TTC549 (cell line): ENCODE measurements around the gene MR1.
A peak's percentile ranks its signal among the peaks of the same experiment; 100 is the strongest.

ENCODE experiments used
- FAIRE-seq: peaks from 2 replicates; lab custom pipeline; 2012; peaks lifted over from hg19 to GRCh38; lab: Jason Lieb, UNC

The MR1 gene

DNA sequence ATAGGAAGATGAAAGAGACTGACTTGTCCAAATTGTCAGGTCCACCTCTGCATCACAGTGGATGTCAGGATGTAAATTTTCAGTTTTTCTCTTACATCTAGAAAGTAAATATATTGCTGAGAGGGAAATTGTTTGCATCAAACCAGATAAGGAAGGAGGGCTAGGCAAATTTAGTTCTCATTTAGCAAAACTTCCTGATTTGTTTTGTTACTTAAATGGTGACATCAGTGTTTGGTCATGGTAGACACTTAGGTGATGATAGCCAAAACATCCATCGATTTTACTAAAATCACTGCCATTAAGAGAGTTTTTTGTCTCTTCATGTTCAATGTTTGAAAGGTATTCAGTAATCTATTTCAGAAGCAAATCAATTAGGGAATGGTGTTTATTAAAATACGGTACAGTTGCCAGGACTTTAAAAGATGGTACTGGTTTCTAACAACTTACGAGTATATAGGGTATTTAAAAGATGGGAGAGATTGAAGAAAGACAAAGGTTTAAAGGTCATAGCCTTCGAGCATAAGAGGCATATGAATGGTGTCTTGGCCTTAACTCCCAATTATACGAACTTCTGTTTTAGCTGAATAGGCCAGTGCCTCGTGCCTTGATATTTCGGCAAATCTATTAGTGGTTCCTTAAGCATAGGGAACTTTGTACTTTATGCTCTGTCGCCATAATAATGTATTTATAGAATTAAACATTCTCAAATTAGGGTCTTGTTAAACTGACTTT lies 57.7 kb downstream of the MR1 start:
- no peak for FAIRE-seq

DNA sequence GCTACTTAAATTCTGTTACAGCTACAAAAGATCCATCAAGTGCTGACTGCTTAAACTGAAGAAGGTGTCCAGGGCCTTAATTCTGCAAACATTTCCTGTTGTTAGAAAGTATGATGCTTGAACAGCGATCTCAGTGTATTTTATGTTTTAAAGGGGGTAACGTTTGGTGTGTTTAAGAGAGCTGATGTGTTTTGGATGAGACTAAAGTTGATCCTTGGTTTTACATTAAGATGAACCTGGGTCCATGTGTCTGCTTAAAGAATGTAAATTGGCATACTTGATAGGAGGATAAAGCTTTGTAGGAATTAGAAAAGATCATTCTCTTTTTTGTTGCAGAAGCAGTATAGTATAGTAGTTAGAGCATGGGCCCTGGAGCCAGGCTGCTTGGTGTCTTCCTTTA lies 58.3 kb downstream of the MR1 start:
- no peak for FAIRE-seq

DNA sequence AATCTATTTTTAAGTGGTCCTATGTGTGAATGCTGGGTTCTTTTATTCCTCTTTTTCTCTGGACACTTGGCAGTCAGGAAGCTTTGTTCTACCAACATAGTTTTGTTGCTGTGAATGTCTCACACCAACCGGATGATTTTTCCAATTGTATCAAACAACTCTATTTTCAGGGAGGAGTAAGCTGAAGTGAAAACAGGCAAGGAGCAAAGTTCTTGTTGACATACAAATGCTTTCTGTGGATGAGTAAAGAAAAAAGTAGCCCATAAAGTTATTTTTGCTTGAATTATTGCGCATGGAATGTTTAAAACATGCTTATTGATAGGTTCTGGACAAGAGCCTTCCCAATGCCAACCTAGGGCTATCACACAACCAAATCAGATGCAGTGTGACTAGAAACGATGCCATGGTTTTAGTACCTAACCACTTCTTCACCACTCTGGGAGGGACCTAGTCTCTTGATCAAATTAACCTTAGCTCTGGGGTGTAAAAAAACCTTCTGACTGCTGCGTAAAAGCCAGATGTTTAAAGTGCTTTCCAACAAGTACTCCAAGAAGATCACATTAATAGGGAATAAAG lies 59.2 kb downstream of the MR1 start:
- no peak for FAIRE-seq

DNA sequence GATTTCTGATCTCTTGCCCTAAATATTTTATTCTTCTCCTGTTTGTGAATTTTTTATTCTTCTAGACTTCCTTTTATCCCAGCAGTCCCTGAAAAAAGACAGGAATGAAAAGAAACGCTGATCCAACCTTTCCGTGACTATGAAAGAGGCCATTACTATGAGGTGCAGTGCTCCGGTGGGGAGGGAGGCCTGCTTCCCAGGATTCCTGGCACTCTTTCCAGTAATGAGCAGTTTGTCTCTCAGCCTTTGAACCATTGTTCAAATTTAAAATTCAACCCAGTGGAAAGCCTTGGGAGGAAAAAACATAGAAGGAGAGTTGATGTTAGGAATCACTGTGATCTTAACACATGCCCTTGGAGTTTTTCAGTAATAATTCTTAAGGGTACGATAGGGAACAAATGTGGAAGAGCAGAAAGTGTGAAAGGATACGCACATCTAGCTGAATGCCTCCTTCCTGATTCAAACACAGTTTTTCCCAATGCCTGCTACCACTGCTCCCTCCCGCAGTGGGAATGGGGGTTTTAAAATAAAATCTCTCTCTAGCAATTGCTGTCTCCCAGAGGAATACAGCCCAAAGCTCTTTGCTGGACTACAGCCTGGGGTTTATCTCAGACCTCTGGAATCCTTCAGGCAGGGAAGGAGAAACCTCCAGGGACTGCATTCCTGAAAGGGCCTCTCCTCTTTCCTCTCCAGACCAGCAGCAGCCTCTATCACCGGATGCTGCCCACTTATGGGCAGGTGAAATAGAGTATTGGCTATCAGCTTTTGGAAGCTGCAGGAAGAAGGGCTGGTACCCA lies 60.8 kb downstream of the MR1 start:
- no peak for FAIRE-seq

DNA sequence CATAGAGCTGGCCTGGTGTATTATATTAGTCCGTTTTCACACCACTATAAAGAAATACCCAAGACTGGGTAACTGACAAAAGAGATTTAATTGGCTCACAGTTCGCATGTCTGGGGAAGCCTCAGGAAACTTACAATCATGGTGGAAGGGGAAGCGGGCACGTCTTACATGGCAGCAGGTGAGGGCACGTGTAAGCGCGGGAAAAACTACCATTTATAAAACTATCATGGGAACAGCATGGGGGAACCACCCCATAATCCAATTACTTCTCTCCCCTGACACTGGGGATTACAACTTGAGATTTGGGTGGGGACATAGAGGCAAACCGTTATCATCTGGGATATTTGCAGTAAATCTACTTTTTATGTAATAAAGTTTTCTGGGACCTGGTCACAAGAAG lies 61.5 kb downstream of the MR1 start:
- FAIRE-seq: no peak

DNA sequence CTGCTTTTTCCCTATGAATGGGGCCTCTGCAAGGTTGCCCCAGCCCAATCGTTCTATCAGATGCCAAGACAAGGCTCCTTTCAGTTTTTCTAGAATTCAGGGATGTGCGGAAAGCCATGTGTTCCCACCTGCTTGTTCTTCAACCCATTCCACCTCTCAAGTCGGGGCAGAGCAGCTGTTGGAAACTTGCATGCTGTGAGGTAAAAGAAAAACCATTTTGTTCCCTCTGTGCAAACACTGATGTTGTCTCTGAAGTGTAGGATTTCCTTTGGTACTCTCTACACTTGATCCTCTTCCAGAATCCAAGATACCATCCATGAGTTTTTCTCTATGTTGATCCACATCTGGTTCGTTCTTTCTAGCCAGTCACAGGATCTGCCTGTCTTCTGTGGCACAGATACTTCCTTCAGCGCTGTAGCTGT lies 62.0 kb downstream of the MR1 start:
- peak; percentile 40 for FAIRE-seq

DNA sequence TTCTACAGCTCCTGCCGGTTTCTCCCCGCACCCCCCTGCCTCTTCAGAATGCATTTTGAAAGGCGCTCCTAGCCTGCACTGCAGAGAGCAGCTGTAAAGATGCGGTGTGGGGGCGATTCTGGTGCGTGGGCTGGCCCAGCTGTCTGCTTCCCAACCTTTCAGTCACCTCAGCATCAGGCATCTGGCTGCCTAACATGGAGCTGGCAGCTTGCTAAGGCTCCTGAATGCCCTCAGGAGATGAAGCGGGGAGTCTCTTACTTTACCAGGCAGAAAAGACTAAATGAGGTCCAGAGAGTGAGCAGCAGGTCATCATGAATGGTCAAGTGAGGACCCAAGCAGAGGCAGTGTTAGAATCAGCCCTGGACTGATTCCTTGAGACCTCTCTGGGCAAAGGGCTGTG lies 63.5 kb downstream of the MR1 start:
- FAIRE-seq: no peak

DNA sequence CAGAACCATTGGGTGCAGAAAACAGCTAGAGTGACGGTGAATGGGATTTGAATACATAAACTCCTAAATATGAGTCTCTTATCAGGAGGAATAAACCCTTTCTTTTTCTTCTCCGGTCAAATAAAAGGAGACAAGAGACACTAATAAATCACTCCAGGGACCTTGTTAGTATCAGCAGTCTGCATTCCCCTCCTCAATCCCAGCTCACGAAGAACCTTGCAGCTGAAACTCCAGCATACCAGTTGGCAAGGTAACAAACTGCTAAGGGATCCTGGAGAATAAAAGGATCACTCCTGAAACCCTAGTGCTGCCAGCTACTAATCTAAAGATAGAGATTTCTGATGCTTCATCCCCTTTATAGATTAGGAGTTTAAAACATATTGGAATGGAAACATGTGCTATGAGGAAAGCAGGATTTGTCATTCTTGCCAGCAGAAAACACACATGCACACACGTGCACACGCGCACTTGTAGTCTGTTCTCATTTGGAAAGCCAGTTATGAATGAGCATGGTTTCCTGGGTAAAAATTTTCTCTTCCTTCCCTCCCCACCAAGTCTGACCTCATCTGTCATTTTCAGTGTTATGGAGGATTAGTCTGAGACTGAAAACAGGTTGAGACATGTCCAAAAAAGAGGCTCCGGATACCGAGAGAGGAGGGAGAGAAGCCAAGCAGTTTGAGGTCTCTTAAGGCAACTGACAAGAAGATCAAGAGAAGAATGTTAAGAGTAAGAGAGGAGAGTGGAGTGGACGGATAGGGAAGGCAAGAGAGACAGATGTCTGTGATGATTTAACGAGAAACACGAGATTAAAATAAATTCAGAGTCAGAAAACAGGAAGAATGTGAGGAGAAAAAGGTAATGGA lies 65.6 kb downstream of the MR1 start:
- FAIRE-seq: peak; percentile 95

DNA sequence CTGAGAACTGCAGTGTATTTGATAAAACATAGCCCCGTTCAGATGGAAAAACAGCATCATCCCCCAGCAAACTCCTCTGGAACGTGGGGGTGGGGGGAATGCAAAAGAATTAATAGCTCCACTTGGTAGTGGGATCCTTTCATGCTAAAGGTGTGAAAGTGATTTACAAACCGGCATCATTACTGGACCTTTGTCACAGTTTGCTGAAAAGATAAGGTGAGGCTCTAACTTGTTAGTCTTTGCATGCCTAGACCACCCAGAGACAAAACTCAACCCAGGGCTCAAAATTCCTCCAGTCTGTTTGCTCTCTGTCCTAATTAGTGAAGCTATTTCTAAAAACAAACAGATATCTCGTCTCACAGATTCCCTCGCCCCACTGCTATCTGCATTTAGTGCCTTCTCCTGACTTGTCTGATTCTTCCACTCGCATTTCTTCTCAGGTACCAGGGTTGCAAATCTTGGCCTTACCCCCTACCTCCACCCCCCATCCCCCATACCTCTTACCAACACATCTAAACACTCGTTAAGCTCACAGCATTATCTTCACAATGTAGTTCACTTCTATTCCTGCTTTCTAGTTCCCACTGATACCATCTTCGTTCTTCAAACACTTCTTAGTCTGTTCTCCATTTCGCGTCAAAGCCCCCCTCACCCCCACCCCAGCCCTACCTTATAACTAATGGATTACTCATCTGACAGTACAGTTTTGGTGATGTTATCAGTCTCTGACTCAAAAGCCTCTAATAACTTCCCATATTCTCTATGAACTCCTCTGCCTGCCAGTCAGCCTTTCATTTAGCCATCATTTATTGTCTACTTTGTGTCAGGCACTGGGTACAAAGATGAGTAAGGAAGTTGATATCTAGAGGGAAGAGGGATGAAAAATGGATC lies 66.5 kb downstream of the MR1 start:
- FAIRE-seq: no peak

DNA sequence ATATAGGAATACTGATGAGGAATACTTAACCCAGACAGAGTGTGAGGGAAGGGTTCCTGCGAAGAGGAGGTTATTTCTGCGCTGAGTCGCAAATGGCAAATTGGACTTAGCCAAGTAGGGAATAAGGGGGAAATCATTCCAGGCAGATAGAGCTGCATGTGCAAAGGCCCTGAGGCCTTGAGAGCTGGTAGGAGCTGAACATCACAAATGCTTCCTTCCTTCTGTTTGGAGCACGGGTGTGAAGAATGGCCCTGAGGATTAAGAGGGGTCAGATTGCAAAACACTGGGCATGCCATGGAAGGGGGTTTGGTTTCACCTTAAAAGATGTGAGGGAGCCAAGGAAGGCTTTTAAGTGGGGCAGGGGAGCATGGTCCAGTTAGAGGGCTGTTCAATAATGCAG lies 67.2 kb downstream of the MR1 start:
- no peak for FAIRE-seq

DNA sequence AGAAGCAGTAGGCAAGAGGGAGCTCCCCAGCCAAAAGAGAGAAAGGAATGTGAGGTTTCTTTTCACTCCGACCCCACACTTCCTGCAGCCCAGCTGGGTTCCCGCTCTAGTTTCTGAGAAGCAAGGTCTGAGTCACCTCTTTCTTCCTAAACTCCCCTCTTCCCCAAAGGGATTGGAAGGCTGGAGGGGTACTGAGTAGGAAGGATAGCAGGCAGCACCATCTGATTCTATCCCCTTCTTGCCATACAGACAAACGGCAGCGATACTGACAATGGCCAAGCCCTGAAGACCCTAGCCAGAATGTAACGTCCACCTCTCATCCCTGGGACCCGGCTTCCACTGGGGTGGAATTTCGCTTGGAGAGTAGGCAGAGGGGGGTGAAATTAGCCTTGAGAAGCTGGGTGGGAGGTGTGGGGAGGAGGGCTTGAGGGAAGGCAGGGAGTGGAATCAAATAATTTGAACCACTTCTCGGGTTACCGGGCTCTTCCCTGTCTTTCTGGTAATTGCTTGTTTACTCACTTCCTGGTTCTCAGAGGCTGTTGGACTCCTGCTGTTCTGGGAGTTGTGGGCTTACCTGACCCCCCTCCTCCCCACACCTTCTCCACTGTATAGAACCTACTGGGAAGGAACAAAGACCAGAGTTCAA lies 67.9 kb downstream of the MR1 start:
- FAIRE-seq: no peak

DNA sequence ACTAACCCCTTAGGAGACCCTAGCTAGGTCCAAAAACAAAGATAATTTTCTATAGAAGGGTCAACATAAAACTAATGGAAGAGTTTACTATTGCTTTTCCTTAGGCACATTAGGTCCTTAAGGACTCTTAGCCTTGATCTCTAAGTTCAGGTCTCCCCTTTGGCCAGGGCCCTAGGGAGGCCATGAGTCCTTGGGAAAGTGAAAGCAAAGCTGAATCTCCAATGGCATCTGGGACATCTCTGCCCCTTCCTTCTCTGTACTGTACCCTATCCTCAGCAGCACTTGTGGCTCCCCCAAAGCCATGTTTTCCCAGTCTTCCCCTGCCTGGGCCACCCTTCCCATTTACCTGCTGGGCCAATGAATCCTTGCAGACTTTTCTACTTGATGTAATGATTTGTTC lies 69.1 kb downstream of the MR1 start:
- no peak for FAIRE-seq

DNA sequence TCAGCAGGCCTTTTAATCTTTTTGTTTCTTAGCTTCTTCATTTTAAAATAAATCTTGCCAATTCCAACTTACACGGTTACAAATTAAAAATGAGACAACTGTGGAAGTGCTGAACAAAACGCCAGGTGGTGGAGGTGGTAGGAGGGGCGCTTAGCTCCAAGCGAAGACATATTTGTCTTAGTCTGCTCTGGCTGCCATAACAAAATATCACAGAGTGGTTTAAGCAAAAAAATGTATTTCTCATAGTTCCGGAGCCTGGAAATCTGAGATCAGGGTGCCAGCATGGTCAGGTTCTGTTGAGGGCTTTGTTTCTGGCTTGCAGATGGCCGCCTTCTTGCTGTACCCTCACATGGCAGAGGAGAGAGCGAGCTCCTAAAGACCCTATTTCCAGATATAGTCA lies 69.6 kb downstream of the MR1 start:
- FAIRE-seq: no peak

DNA sequence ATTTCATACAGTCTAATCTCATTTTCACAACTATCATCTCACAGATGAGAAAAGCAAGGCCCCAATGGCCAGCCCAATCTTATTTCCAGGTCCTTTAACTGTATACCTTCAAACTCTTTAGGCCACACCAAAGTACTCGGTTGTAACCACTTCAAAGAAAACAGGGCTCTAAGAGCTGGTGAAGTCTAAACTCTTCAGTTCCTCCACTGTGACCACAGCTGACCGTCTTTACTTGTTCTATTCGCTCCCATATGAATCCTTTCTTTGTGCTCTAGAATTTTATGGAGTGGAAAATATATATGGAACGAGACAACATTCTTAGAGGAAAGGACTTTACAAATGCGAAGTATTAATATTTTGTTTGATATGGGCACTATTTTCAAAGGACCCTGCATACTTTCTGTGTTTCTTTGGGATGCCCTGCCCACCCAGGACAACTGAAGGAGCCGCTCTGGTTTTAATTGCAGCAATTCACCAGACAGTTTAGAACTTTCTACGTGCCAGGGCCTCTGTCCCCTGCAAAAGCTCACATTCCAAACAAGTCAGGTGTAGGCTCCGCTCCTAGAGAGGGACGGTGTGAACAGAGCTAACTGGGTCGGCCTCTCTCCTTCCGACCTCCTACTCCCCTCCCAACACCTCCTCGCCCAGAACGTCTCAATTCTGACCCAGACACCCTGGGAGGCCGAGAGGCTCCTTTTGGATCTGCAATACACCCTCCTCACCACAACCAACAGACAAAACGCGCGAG lies 70.4 kb downstream of the MR1 start:
- peak; percentile 19 for FAIRE-seq

DNA sequence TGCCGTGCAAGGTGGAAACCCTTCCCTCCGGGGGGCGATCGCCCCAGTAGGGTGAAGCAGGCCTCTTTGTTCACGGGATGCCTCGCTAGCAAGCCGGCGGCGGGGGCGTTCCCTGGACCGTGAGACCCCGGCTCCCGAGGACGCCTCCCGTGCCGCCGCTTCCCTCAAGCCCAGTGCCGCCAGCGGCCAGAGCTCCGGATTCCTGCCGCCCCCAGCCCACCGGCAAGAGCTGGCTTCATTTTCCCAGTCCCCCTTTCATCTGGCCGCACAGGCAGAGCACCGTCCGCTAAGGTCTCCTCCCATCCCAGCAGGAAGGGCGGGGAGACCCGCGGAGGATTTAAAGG lies 71.0 kb downstream of the MR1 start:
- no peak for FAIRE-seq

DNA sequence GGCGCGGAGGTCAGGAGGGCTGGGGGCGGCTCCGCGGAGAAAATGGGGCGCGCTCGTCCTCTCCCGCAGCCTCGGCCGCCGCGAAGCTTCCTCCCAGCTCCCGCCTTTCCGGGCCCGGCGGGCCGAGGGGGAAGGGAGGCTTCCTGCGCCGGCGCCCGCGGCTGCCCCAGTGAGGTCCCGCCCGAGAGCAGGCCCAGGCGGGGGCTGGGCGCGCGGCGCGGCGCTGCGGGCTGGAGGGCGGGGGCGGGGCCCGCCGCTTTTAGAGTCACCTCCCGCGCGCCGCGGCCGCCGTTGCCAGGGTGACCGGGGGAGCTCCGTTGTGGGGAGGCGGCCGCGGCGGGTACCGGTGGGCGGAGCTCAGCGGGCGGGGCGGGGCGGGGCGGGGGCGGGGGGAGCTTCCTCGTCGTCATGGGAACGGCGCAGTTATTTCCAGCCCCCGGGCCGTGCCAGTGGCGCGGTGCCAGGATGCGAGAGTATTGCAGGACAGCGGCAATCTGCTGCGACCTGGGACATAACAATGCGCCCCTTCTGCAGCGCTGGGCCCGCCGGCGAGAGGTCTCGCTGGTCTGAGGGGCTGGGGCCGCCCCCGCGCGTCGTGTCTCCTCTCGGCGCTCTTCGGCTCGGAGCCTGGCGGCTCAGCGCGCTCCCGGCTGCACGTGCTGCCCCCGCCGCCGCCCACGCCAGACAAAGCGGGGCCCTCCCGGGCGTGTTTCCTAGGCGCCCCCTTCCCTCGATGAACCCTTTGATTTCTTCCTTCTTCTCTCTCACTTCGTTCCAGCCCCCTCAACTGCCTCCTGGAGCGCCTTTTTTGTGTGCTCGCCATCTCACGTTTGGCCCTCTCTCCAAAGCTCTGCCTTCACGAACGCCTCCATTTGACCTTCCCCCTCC lies 71.6 kb downstream of the MR1 start:
- FAIRE-seq: no peak

DNA sequence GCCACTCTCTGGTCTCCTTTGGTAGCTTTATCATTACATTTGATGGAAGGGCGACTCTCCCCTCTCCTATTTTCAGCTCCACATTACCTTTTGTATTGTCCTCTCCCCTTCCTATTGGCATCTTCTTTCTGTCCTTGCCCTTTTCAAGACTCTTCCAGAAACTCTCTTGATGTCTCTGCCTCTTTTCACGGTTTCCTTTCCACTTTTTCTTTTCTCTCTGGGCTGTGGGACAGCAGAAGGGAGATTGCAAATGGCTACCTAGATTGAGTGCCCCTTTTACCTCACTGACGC lies 72.2 kb downstream of the MR1 start:
- no peak for FAIRE-seq

DNA sequence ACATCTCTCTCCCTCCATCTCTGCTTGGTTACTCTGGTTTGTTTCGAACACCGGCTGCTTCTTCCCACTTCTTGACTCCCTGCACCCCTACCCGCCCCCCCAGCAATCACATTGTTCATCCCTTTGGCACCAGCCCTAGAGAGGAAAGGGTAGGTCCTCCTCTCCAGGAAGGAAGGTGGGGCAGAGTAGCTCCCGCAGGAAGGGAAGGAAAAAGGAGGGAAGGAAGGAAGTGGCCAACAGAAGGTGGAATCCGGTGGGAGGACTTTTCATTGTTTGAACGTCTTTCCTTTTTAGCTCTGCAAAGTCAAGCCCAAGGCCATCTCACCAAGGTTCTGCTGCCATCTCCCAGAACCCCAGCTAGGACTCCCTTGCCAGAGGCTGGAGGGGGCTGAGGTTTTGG lies 72.7 kb downstream of the MR1 start:
- no peak for FAIRE-seq

DNA sequence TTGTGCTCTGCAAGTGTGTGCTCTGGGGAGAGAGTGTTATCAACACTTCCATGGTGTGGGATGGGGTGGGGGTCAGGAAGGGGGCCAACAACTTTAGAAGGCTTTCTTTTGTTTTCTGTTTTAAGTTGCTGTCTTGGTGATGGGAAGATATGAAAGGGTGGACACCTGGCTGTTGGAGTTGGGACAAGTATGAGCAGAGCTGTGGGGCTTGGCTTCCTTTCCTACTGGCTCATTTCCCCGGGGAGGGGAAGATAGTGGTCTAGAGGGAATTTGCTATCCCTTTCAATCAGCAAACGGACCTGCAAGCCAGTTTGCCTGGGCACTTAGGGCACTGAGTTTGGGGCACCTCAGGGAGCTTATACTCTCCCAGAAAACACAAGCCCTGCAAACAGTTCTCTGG lies 73.9 kb downstream of the MR1 start:
- no peak for FAIRE-seq
